ENCODE data around the gene PHLDB1. TPM values are rescaled to one million over a fixed set of nuclear protein-coding genes. Genes with fewer than 3 reads are reported as not detected.

The PHLDB1 gene
- total RNA-seq, 1 donor, result 132 TPM

DNA sequence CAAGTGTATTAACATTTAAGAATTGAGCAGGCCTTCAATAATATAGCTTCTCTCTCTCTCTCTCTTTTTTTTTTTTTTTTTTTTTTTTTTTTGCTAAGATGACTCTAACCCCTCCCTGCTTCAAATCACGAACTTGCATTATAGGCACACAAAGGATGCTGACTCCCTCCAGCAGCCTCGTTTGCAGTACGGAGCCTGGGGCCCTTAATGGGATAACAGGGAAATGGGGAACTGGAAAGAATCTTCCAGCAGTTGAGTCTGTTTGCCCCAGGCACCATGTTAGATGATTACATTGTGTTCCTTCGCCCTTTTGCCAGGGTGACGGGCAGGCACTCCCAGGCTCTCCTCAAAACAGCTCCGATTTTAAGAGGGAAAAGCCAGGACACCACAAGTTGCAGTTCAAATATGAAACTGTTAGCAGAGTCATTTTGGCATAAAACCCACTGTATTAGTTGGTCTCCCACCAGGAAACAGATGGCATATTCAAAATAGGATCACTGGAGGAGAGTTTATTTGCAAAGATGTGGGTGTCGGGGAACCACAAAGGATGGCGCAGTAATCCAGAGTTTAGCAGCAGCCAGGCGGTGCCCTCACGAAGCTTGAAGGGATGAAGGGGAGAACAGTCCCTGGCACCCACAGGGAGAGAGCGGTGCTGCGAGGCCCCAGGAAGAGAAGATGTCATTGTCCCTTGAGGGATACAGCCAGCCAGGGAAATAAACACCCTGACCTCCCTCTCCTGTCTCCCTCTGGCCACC lies 98.6 kb downstream of the PHLDB1 start:
- TF ChIP-seq, protein P1, sequence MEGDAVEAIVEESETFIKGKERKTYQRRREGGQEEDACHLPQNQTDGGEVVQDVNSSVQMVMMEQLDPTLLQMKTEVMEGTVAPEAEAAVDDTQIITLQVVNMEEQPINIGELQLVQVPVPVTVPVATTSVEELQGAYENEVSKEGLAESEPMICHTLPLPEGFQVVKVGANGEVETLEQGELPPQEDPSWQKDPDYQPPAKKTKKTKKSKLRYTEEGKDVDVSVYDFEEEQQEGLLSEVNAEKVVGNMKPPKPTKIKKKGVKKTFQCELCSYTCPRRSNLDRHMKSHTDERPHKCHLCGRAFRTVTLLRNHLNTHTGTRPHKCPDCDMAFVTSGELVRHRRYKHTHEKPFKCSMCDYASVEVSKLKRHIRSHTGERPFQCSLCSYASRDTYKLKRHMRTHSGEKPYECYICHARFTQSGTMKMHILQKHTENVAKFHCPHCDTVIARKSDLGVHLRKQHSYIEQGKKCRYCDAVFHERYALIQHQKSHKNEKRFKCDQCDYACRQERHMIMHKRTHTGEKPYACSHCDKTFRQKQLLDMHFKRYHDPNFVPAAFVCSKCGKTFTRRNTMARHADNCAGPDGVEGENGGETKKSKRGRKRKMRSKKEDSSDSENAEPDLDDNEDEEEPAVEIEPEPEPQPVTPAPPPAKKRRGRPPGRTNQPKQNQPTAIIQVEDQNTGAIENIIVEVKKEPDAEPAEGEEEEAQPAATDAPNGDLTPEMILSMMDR (IDR thresholded peaks at IDR 0.05; ENCODE audit: insufficient read depth, low read depth, low read length), result no peak
- H3K4me3 ChIP-seq (ENCODE audit: low read depth, low read length), result no peak overlapping the region
- no peak for DNase-seq (ENCODE audit: low read depth)

- DNase-seq (ENCODE audit: low read depth), result no peak
- TF ChIP-seq, protein P1 (IDR thresholded peaks at IDR 0.05; ENCODE audit: insufficient read depth, low read depth, low read length), result no peak
These were observed 99.1 kb downstream of the PHLDB1 start for GRCh38 chr11:118706546-118706825.

More at GRCh38 chr11:118706546-118706825, 99.1 kb downstream of the PHLDB1 start:
- H3K4me3 ChIP-seq (ENCODE audit: low read depth, low read length), result no peak overlapping the region

Small RNA genes within 50 kb of the gene (small RNA-seq; reads per million reads assigned to genes)
- not detected for gene RNU6-1157P
- gene RNU6-376P, result not detected

Other genes starting within 250 kb of the PHLDB1 start
- 50.3 and 58.3 TPM in 2 replicates for gene UBE4A, start 248.0 kb upstream of the PHLDB1 start, total RNA-seq
- gene ATP5MG, start 206.0 kb upstream of the PHLDB1 start, total RNA-seq, result 34.1 and 44.0 TPM in 2 replicates
- gene KMT2A, start 171.1 kb upstream of the PHLDB1 start, total RNA-seq, result 39.6 and 47.1 TPM in 2 replicates
- 0.97 and 1.7 TPM in 2 replicates for gene TTC36, start 80.1 kb upstream of the PHLDB1 start, total RNA-seq
- gene TMEM25, start 76.4 kb upstream of the PHLDB1 start, total RNA-seq, result 25.8 and 35.4 TPM in 2 replicates
- 22.9 and 27.2 TPM in 2 replicates for gene IFT46, start 41.7 kb upstream of the PHLDB1 start, total RNA-seq
- gene ARCN1, start 35.2 kb upstream of the PHLDB1 start, total RNA-seq, result 180 and 248 TPM in 2 replicates
- not detected in 2 replicates for gene TREH, start 72.0 kb downstream of the PHLDB1 start, total RNA-seq
- 91.8 and 132 TPM in 2 replicates for gene DDX6, start 183.5 kb downstream of the PHLDB1 start, total RNA-seq

Measured in fibroblast of villous mesenchyme (primary cell).